DND-41 (cell line): Measurements from ENCODE around the gene B3GALT6.

Source experiments
- EZH2 ChIP-seq: IDR thresholded peaks from 3 replicates; pipeline ENCODE4 v1.6.1; 2012; ENCODE audit warnings: borderline replicate concordance, low read depth, mild to moderate bottlenecking, moderate library complexity, low read length, inconsistent platforms; ENCODE audit not compliant: severe bottlenecking
- TF ChIP-seq, protein P1 (sequence below): IDR thresholded peaks from 2 replicates; pipeline ENCODE4 v1.5.1; 2012; ENCODE audit warnings: borderline replicate concordance, low read length, moderate library complexity, mild to moderate bottlenecking; ENCODE audit not compliant: poor library complexity, severe bottlenecking; ENCODE audit errors: extremely low read depth

- TF ChIP-seq, protein P1, sequence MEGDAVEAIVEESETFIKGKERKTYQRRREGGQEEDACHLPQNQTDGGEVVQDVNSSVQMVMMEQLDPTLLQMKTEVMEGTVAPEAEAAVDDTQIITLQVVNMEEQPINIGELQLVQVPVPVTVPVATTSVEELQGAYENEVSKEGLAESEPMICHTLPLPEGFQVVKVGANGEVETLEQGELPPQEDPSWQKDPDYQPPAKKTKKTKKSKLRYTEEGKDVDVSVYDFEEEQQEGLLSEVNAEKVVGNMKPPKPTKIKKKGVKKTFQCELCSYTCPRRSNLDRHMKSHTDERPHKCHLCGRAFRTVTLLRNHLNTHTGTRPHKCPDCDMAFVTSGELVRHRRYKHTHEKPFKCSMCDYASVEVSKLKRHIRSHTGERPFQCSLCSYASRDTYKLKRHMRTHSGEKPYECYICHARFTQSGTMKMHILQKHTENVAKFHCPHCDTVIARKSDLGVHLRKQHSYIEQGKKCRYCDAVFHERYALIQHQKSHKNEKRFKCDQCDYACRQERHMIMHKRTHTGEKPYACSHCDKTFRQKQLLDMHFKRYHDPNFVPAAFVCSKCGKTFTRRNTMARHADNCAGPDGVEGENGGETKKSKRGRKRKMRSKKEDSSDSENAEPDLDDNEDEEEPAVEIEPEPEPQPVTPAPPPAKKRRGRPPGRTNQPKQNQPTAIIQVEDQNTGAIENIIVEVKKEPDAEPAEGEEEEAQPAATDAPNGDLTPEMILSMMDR: no peak
- no peak for TF ChIP-seq EZH2
Observed at GRCh38 chr1:1191734-1192133, 40.3 kb upstream of the B3GALT6 start.
